Spinal cord (tissue), 10 donors: ENCODE results near the gene NFIX. TPM values are rescaled to one million over a fixed set of nuclear protein-coding genes. Genes with fewer than 3 reads are reported as not detected.
A peak's percentile ranks its signal among the peaks of the same experiment; 100 is the strongest.

Experiments
- DNase-seq, 6 donors: peaks; one replicate each; pipeline versions ENCODE4 v3.0.0 to v3.0.0-alpha.2; 2013 to 2015; ENCODE audit warnings: low spot score in 6 of 6, low read depth in 4 of 6
- H3K27ac ChIP-seq: one replicate; pipeline ENCODE4 v1.5.1; 2013; ENCODE audit warnings: low read depth, low read length, control low read depth
- H3K27me3 ChIP-seq: one replicate; pipeline ENCODE4 v1.6.1; 2013; ENCODE audit warnings: low read length; ENCODE audit not compliant: control insufficient read depth, insufficient read depth
- H3K36me3 ChIP-seq: one replicate; pipeline ENCODE4 v1.6.1; 2013; ENCODE audit warnings: low read length; ENCODE audit not compliant: control insufficient read depth, insufficient read depth
- H3K4me1 ChIP-seq: one replicate; pipeline ENCODE4 v1.6.1; 2013; ENCODE audit warnings: low read length; ENCODE audit not compliant: control insufficient read depth, insufficient read depth
- H3K4me3 ChIP-seq: one replicate; pipeline ENCODE4 v1.5.1; 2013; ENCODE audit warnings: low read depth, low read length, control low read depth
- H3K9me3 ChIP-seq: one replicate; pipeline ENCODE4 v1.6.1; 2013; ENCODE audit warnings: low read length; ENCODE audit not compliant: control insufficient read depth, insufficient read depth
- WGBS: methylation state at CpG from one replicate; pipeline ENCODE4 v1.1.5; 2013; ENCODE audit warnings: missing lambda C conversion rate; ENCODE audit not compliant: insufficient coverage; 5-methylcytosine and 5-hydroxymethylcytosine counted together
- polyA plus RNA-seq, 2 donors: library from polyadenylated mRNA; unstranded; fragments of 120-200 nt; gene quantifications; one replicate each; pipeline ENCODE4 v1.2.1, GENCODE V29; 2013; ENCODE audit not compliant: insufficient read length in 2 of 2
- total RNA-seq, 2 donors: library from RNA; depleted of rRNA in 1 of 2; stranded (reverse); fragments of 120-200 nt in 1 of 2; fragments of >200 nt in 1 of 2; gene quantifications; one replicate each; pipeline versions ENCODE4 v1.2.3 to v1.2.4, GENCODE V29; 2013 to 2014
- donor health status: healthy.

Gene NFIX
- total and polyA plus RNA-seq, 4 donors = 53.3 to 198 (median 118) TPM

DNA sequence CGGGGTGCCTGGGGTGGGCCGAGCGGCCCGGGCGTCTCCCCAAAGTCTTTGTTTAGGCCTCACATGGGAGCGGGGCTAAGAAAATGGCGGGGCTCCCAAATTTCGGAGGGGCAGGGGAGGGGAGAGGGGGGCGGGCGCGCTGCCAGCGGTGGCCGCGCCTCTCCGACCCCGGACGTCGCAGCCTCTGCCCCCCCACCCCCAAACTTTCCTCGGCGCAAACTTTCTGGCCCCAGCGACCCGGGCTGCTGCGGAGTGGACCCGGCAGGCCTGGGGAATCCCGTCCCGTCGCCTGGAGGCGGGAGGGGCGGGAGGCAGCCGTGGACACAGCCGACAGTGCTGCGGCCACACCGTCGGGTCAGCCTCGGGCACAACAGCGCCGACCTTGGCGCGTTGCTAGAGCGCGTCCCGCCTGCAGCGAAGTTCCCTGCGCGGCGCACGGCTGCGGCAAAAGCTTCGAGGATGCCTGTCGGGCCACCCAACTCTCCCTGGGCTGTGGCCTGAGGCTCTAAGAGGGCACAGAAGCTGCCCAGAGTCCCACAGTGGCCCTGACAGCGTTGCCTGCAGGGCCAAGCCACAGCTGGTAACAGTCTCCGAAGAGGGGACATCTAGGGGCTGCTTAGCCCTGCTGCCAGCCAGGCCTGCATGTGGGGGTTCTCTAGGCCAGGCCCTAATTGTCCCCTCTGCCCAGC is 1.3 kb downstream of the NFIX start:
- H3K27me3 ChIP-seq = peaks cover 3% of the 10 kb centered on the region
- DNase-seq = peak in 1 of 6 donors; percentile 66
- peaks cover 36% of the 10 kb centered on the region for H3K36me3 ChIP-seq
- WGBS = 4% methylated on average over 52 of the region's 52 CpGs
- no peaks in the 10 kb centered on the region for H3K9me3 ChIP-seq
- peaks cover 58% of the 10 kb centered on the region for H3K4me1 ChIP-seq
- peak overlapping the region; percentile 74 for H3K4me3 ChIP-seq
- H3K27ac ChIP-seq = peak overlapping the region; percentile 82

DNA sequence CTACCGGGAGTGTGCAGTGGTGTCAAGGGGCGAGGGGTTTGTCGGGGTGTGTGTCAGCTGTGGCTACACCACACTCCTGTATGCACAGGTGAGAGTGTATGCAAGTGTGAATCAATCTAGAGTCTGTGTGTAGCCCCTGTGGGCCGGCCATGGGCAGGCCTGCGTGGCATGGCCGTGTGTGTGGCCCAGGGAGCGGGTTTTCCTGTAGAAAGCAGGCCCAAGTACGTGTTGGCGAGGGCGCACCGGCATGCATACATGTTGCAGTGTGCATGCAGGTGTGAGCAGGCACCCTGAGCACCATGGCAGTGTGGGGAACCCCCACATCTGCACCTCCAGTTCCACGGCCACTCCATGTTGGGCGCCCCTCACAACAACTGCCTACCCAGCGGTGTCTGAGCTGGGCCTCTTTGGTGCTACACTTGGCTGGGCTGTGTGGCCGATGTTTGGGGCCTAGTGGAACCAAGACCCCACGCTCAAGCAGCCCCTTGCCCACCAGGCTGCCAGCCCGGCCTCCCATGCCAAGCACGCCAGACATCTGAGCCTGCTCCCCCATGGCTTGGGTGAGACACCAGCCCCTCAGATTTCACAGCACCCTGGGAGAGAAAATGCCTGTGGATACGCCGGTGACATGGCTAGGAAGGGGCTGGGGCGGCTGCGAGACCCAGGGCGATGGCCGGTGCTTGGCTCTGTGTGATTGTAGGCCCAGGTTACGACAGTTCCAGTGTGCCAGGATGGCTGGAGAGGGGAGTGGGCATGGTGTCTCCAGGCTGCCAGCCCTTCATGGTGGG is 2.1 kb downstream of the NFIX start:
- Histone ChIP-seq H3K9me3 (no peaks in the 10 kb centered on the region), H3K4me1 (peaks cover 66% of the 10 kb centered on the region), H3K4me3 (peak overlapping the region; percentile 74), H3K27ac (peak overlapping the region; percentile 82), H3K36me3 (peaks cover 36% of the 10 kb centered on the region), H3K27me3 (peaks cover 5% of the 10 kb centered on the region)
- WGBS = 66% methylated on average over 23 of the region's 25 CpGs
- peak in 1 of 6 donors; percentile 64 for DNase-seq

DNA sequence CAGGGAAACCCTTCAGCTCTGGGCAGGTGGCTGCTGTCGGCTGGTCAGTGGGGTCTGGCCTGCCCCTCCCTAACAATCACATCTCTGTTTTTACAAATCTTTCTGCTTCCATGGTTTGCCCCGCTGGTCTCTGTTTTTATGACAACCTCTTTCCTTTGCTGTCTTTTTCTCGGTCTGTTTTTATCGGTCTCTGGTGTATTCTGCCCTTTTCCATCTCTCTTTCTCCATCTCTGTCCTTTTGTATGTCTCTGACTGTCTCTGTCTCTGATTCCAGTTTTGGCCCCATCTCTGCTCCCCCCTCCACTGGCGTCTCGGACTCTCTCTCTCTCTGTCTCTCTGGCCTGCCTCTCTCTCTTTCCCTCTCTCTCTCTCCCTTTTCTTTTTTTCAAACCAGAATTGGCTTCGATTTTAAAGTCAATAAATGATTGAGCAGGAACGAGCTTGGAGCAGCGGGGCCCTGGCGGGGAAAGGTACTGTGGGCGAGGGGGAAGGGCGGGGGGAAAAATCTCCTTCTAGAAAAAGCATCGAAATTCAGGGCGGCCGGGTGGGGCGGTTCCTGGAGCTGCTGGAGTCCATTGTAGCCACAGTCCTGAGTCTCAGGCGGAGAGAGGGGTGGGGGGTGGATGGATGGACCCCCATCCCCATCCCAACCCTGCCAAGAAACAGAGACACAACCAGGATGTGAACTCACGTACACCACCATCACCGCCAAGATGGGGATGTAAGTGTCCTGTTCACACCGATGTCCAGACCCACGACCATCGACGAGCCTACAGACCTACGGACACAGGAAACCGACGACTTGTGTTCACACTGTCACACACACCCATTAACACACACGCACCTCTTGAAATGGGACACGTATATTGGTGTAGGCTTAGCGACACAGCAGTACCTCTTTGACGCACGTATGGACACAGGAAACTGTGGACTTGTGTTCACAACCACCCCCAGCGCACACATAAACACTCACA is 3.0 kb downstream of the NFIX start:
- Histone ChIP-seq H3K27ac (peak overlapping the region; percentile 82), H3K27me3 (peaks cover 5% of the 10 kb centered on the region), H3K4me3 (peak overlapping the region; percentile 74), H3K9me3 (no peaks in the 10 kb centered on the region), H3K4me1 (peaks cover 75% of the 10 kb centered on the region), H3K36me3 (peaks cover 36% of the 10 kb centered on the region)
- WGBS = 58% methylated on average over 23 of the region's 32 CpGs
- peak in 2 of 6 donors; percentile 52 to 84 for DNase-seq

DNA sequence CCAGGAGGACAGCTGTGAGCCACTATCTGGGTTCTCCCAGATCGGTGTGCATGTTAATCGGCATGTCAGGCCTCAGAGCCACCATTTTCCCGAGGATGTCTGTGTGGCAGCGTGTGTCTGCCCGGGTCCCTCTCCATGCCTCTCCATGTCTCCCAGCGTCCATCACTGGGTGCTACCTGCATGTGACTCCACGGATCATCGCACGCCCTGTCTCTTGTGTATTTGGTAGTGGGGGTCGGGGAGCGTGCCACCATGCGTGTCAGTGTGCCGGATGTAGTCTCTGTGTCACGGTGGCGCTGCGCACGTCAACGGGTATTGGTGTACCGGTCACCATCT is 5.9 kb downstream of the NFIX start:
- WGBS = 74% methylated on average over 16 of the region's 19 CpGs
- H3K9me3 ChIP-seq = no peaks in the 10 kb centered on the region
- H3K27ac ChIP-seq = peak overlapping the region; percentile 94
- H3K4me3 ChIP-seq = no peak overlapping the region
- H3K4me1 ChIP-seq = peaks cover 97% of the 10 kb centered on the region
- peaks cover 9% of the 10 kb centered on the region for H3K27me3 ChIP-seq
- DNase-seq = no peak
- H3K36me3 ChIP-seq = peaks cover 45% of the 10 kb centered on the region

GRCh38 chr19:13001502-13002165 is 6.4 kb downstream of the NFIX start:
- 43% methylated on average over 41 of the region's 41 CpGs for WGBS
- Histone ChIP-seq H3K36me3 (peaks cover 44% of the 10 kb centered on the region), H3K27ac (peak overlapping the region; percentile 94), H3K4me3 (peak overlapping the region; percentile 18), H3K27me3 (peaks cover 12% of the 10 kb centered on the region), H3K4me1 (peaks cover 99% of the 10 kb centered on the region), H3K9me3 (no peaks in the 10 kb centered on the region)
- DNase-seq = peak in 1 of 6 donors; percentile 59

- Histone ChIP-seq H3K27me3 (peaks cover 16% of the 10 kb centered on the region), H3K4me3 (peak overlapping the region; percentile 18), H3K36me3 (peaks cover 37% of the 10 kb centered on the region), H3K4me1 (peaks cover 99% of the 10 kb centered on the region), H3K27ac (peak overlapping the region; percentile 94), H3K9me3 (no peaks in the 10 kb centered on the region)
- DNase-seq = peak in 5 of 6 donors; percentile 82 to 99 (median 89)
- 21% methylated on average over 26 of the region's 29 CpGs for WGBS
Measured at GRCh38 chr19:13002166-13002898, 7.1 kb downstream of the NFIX start.

DNA sequence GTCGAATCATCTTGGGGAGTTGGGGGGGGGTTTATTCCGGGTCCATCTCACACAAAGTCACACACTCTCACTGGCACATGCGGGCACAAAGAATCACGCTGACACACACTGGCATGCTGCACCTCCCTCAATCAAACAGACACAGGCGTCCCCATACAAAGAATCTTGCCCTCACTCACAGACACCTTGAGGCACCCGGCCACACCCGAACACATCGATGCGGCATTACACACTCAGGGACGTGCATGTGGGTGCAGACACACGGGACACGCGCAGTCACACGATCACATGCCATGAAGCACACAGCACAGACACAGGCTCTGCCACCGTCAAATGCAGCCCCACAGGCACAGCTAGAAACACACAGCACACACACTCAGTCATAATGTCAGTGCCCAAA is 7.8 kb downstream of the NFIX start:
- Histone ChIP-seq H3K36me3 (peaks cover 32% of the 10 kb centered on the region), H3K9me3 (no peaks in the 10 kb centered on the region), H3K4me1 (peaks cover 99% of the 10 kb centered on the region), H3K27ac (peak overlapping the region; percentile 94), H3K4me3 (no peak overlapping the region), H3K27me3 (peaks cover 14% of the 10 kb centered on the region)
- 57% methylated on average over 12 of the region's 15 CpGs for WGBS
- DNase-seq = peak in 1 of 6 donors; percentile 83

DNA sequence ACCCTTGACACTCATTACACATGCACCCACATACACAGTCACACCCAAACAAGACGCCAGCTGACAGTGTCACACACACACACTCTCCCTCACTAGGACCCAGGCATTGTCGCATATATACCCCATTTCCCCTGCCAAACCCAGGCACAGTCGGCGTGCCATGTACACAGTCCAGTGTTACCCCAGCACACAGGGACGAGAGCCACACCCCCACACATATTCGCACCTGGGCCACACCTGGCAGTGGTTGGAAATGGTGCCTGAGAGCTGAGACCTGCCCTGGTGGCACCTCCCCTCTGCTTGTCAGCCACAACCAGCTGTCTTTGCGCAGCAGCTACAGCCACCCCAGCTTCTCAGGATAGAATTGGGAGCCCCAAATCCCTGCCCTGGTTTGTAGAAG is 9.0 kb downstream of the NFIX start:
- H3K4me3 ChIP-seq = no peak overlapping the region
- peaks cover 29% of the 10 kb centered on the region for H3K36me3 ChIP-seq
- no peak overlapping the region for H3K27ac ChIP-seq

More for the DNA sequence above, 9.0 kb downstream of the NFIX start:
- H3K9me3 ChIP-seq = no peaks in the 10 kb centered on the region
- 87% methylated on average over 6 of the region's 7 CpGs for WGBS
- peak in 1 of 6 donors; percentile 10 for DNase-seq
- H3K4me1 ChIP-seq = peaks cover 100% of the 10 kb centered on the region
- peaks cover 21% of the 10 kb centered on the region for H3K27me3 ChIP-seq
